DMS79 treated with DMSO at 0.1 percent for 48 hours (cell line): ENCODE data around the gene S100A5.

Source experiments
- DNase-seq: peaks from one replicate; lab custom pipeline; 2025; lab: John Stamatoyannopoulos, UW

Gene S100A5

DNA sequence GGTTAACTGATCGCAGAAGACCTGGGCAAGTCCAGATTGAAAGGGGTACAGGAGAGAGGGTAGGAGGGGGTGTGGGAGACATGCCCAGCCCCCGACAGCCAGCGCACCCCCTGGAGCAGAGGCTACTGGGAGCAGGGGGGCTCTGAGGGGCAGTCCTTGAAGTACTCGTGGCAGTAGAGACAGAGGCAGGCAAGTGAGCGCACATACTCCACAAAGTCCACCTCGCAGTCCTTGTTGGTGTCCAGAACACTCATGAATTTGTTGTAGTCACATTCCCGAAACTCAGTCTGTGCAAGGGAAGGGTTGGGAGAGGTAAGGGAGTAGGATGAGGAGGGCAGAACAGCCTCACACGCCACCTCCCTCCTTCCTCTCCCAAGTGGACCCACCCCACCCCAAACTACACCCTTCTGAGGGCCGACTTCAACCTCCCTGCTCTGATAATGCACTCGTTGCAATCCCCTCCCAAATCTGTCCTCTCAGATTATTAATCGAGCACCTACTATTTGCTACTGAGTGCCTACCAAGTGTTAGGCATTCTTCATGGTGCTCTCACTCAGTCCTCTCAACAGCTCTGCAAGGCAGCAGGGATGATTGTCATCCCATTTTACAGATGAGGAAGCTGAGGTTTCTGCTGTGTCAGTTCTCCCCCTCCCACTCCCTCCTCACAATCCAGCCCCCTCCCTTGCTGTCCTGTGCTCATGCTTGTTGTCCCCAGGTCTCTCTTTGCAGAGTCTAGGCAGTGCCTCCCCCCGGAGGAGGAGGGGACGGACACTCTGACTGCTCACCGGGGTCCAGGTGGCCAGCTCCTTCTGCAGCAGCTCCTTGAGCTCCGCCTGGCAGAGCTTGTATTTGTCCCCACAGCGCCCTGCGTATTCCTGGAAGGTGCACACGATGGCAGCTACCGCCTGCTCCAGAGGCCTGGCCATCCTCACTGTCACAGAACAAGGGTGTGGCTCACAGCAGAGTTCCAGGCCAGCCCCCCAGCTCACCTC is 7.1 kb upstream of the S100A5 start:
- no peak for DNase-seq

DNA sequence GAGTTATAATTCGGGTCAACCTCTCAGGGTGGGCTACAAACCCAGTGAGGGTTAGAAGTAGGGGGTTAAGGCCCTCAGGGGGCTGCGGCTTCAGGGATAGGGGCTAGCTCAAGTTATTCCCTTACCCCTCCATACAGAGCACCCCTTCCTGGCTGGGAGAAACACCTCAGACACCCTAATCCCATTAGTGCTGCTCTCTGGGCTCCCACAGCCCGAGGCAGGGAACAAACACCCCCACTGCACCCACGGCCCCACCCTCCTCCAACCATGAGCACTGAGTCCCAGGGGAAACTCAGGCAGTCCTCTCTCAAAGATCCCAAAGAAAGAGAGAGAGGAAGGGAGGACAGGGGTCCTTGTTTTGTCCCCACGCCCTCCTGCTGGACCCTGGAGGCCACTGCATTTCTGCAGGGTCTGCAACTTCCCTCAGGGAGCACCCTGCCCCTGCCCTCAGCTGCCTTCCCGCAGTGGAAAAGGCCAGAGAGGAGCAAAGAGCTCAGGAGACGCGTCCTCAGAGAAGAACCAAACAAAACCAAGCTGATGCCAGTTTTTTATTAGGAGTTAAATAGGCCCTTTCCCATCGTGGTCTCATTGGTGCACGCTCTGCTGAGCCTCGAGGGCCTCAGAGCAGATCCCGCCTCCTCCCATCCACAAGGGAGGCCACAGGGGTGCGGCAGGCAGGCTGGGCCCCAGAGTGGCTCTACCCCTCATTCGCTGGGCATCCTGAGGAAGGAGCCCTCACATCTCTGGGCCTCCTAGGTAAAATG is 6.2 kb upstream of the S100A5 start:
- DNase-seq = peak; percentile 94

DNA sequence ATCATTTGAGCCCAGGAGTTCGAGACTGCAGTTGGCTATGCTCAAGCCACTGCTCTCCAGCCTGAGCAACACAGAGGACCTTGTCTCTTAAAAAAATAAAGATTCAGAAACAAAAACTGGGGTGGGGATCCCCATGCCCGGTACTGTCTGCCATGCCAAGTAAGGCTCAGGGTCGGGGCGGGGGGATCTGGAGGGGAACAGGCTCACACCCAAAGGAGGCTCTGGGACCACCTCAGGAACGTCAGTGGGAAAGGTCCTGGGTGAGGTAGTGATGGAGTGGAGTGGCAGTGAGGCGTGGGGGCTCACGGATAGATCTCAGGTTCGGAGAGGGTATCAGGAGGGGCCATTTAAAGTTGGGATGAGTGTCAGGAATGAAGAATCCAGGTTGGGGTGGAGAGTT is 5.6 kb upstream of the S100A5 start:
- DNase-seq = no peak

- peak; percentile 93 for DNase-seq
Observed at GRCh38 chr1:153545067-153546055, 4.6 kb upstream of the S100A5 start, which contains the start of gene S100A4. TSS of gene S100A4 (minus strand) at chr1:153545806. CDS start at chr1:153544794, 1,012 bp downstream.

DNA sequence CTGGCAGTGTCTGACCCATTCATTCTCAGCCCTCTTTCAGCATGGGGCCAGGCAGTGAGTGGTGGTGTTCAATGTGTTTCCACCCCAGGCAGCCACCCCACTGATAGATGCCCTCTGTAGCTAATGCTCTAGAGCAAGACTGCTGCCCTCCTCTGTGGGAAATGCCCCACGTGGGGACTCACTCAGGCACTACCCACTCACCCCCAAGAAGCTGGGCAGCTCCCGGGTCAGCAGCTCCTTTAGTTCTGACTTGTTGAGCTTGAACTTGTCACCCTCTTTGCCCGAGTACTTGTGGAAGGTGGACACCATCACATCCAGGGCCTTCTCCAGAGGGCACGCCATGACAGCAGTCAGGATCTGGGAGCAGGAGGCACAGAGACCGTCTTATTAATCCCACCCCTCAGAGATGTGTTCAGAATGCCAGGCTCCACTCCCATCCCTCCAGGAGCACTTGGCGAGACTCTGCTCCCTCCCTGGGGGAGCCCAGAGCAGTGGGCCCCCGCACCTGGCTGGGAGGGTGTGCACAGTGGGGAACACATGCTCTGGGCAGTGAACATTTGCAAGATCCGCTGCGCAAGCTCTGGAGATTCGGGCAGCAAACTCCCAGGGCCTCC is 3.8 kb upstream of the S100A5 start:
- no peak for DNase-seq

GRCh38 chr1:153543736-153544135 is 3.0 kb upstream of the S100A5 start:
- DNase-seq = no peak

DNA sequence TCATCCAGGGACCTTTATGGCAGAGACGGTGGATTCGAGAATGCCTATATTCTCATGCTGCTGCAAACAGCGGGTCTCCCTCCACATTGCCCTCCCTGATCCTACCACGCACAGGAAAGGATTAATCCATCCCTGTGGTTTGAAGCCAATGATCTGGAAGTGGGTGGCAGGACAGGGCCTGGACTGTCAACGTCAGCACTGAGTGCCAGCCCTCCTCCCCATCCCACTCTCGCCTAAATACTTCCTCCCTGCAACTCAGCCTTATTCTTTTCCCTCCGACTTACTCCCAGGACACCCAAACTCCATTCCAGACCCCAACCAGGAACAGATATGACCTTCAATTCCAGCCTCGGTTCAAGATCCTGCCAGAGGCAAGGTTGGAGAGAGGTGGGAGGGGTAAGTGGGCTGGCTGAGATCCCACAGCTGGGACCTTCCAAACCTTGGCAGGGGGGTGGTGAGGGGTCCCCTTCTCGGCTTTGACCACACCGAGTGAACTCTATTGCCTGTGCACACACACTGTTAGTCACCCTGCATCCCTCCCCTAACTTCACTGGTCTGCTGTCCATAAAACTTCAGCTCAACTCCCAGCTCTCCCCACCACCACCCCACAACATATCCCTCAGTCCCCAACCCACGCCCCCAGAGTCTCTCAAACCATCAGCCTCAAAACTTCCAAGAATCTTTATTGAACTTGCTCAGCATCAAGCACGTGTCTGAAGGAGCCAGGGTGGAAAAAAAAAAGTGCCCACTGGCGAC is 2.4 kb upstream of the S100A5 start:
- DNase-seq = no peak

GRCh38 chr1:153541641-153542590 is 1.2 kb upstream of the S100A5 start:
- no peak for DNase-seq

- no peak for DNase-seq
Observed at GRCh38 chr1:153539395-153540093, 1.2 kb downstream of the S100A5 start.

- DNase-seq = no peak
Observed at GRCh38 chr1:153538315-153538821, 2.4 kb downstream of the S100A5 start.

DNA sequence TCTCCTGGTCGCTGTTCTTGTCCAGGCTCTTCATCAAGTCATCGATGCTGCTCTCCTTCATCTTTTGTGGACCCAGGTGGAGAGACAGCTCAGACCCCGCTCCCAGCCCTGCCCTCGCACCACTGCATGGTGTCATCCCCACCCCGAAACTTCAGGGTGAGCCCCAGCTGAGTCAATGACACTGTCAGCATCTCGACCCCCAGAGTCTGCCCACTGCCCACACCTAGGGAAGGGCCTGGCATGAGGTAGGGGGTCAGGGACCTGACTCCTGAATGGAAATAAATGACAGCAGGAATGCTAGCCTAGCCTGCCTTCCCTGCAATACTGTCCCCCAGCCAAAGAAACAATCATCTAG is 3.4 kb downstream of the S100A5 start:
- DNase-seq = no peak

DNA sequence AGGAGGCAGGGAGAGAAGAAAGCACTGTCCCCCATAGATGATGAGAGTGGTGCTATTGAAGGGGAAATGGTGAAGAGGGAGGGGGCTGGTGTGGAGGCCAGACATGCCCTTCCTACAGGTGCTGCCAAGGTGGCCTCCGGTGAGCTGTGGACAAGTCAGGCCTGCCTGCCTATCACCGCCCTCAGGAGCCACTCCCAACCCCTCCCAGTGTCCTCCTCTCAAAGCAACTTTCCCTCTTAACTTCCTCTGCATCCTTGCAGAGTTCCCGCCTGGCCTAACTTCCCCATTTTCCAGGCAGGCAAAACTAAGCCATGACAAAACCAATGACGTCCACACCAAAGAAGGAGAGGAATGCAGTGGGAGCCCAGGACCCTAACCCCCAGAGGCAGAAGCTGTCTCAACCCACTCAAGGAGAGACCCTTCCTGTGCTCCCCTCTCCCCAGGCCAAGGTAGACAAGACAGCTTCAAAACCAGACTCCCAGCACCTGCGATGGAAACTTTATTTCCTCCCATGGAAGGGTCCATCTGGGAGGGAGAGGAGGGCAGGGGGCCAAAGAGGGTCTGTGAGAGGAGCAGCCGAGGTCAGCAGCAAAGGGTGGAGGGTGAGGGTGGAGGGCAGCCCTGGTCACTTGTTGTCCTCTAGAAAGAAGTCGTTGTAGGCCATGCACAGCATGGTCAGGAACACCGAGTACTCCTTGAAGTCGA is 3.9 kb downstream of the S100A5 start:
- no peak for DNase-seq

GRCh38 chr1:153536012-153536670 is 4.6 kb downstream of the S100A5 start:
- DNase-seq = peak; percentile 76

- DNase-seq = no peak
Observed at GRCh38 chr1:153535242-153536011, 5.3 kb downstream of the S100A5 start, which contains the start of gene S100A6. TSS of gene S100A6 (minus strand) at chr1:153535991. CDS start at chr1:153535339, 652 bp downstream.

DNA sequence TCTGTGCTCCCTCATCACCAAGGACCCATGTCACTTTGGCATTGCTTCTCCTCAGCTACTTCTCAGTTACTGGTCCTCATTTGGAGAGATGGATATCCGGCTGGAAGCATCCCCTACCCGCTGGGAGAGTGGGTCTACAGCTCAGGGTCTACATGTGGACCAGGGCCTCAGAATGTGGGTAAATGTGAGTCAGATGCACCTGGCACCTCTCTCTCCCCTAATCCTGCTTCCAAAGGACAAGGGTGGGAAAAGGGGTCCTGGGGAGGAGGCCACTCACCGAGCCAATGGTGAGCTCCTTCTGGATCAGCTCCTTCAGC is 5.9 kb downstream of the S100A5 start:
- DNase-seq = no peak

DNA sequence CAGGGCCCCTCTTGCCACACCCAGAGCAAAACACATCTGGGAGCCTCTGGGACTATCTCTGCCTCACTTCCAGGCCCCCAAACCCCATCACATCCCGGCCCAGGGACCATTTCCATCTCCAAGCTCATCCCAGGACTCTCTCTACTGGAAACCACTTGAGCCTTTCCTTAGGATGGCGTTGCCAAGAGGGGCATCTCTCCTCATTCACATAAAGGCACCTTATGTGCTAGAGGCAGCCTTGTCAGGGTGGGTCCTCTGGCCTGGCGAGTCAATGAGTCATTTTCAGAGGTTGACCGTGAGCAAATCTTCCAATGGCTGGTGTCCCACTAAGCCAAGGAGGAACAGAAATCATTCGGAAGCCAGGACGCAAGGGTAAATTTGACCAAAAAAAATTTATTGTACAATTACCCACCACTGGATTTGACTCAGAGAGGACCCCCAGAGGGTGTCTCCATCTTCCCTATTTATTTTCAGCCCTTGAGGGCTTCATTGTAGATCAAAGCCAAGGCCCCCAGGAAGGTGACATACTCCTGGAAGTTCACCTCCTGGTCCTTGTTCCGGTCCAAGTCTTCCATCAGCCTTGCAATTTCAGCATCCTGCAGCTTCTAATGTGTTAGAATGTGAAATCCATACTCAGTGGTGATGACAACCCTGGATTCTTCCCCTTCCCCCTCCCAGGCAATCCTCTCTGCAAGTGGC is 6.4 kb downstream of the S100A5 start:
- no peak for DNase-seq
